ENCODE data around the gene CA5B. TPM values are rescaled to one million over a fixed set of nuclear protein-coding genes. Genes with fewer than 3 reads are reported as not detected.
"Not testable (repeated sequence)": the region's sequence is repeated elsewhere in the genome, so short reads cannot be mapped to it uniquely, and the experiment has no call there.

Gene CA5B
- total RNA-seq, 2 donors from 2014 or later, result 8.9 to 10.5 TPM

GRCh38 chrX:15804563-15804962 lies 66.5 kb downstream of the CA5B start:
- no peak for ATAC-seq
- DNase-seq, result no peak
- intact Hi-C loops (cut with DNase I), result no loop called here

- no peak for ATAC-seq
- intact Hi-C loops (cut with DNase I), result no loop called here
- DNase-seq, result no peak
Measured at GRCh38 chrX:15808254-15808653, 70.2 kb downstream of the CA5B start.

- no peak for ATAC-seq
- intact Hi-C loops (cut with DNase I), result no loop called here
- DNase-seq, result no peak
Measured at GRCh38 chrX:15812192-15812938, 74.3 kb downstream of the CA5B start.

- DNase-seq, result no peak
- intact Hi-C loops (cut with DNase I), result no loop called here
- ATAC-seq, result no peak
Measured at GRCh38 chrX:15813416-15813815, 75.3 kb downstream of the CA5B start.

GRCh38 chrX:15814771-15815365 lies 76.8 kb downstream of the CA5B start:
- ATAC-seq (no peak), DNase-seq (no peak)
- intact Hi-C loops (cut with DNase I), result no loop called here

GRCh38 chrX:15815779-15816437 lies 77.8 kb downstream of the CA5B start:
- intact Hi-C loops (cut with DNase I), result no loop called here
- ATAC-seq (peak; percentile 47 to 55), DNase-seq (no peak)

GRCh38 chrX:15816438-15816809 lies 78.4 kb downstream of the CA5B start:
- intact Hi-C loops (cut with DNase I), result no loop called here
- DNase-seq (no peak), ATAC-seq (no peak)

GRCh38 chrX:15816886-15817285 lies 78.8 kb downstream of the CA5B start:
- ATAC-seq, result no peak
- DNase-seq, result no peak
- intact Hi-C loops (cut with DNase I), result no loop called here

GRCh38 chrX:15820106-15821073 lies 82.3 kb downstream of the CA5B start:
- intact Hi-C loops (cut with DNase I), result no loop called here
- no peak for ATAC-seq
- DNase-seq, result no peak

GRCh38 chrX:15822922-15823321 lies 84.9 kb downstream of the CA5B start:
- DNase-seq (no peak), ATAC-seq (no peak)
- intact Hi-C loops (cut with DNase I), result no loop called here

GRCh38 chrX:15825936-15826335 lies 87.9 kb downstream of the CA5B start:
- DNase-seq (no peak), ATAC-seq (no peak)
- intact Hi-C loops (cut with DNase I), result no loop called here

- intact Hi-C loops (cut with DNase I), result no loop called here
- ATAC-seq, result no peak
Measured at GRCh38 chrX:15829217-15829616, 91.1 kb downstream of the CA5B start.

GRCh38 chrX:15831347-15831746 lies 93.3 kb downstream of the CA5B start:
- intact Hi-C loops (cut with DNase I); ATAC-seq: not testable (repeated sequence)

More at GRCh38 chrX:15829217-15829616, 91.1 kb downstream of the CA5B start:
- no peak for DNase-seq

GRCh38 chrX:15834053-15834452 lies 96.0 kb downstream of the CA5B start:
- DNase-seq (no peak), ATAC-seq (no peak)
- intact Hi-C loops (cut with DNase I), result no loop called here

More at GRCh38 chrX:15831347-15831746, 93.3 kb downstream of the CA5B start:
- DNase-seq, result not testable (repeated sequence)

- ATAC-seq (no peak), DNase-seq (no peak)
- intact Hi-C loops (cut with DNase I), result no loop called here
Measured at GRCh38 chrX:15834827-15835595, 96.9 kb downstream of the CA5B start.
